Activated naive CD4-positive, alpha-beta T cell treated with anti-CD3 and anti-CD28 coated beads, Interleukin-2, amount 50 U/mL, for 16 hours (primary cell): ENCODE data around the gene MAD1L1.
"Not testable (repeated sequence)": the region's sequence is repeated elsewhere in the genome, so short reads cannot be mapped to it uniquely, and the experiment has no call there.

ENCODE experiments used
- DNase-seq: peaks from one replicate; pipeline ENCODE4 v3.0.0-alpha.2; 2020

The MAD1L1 gene

DNA sequence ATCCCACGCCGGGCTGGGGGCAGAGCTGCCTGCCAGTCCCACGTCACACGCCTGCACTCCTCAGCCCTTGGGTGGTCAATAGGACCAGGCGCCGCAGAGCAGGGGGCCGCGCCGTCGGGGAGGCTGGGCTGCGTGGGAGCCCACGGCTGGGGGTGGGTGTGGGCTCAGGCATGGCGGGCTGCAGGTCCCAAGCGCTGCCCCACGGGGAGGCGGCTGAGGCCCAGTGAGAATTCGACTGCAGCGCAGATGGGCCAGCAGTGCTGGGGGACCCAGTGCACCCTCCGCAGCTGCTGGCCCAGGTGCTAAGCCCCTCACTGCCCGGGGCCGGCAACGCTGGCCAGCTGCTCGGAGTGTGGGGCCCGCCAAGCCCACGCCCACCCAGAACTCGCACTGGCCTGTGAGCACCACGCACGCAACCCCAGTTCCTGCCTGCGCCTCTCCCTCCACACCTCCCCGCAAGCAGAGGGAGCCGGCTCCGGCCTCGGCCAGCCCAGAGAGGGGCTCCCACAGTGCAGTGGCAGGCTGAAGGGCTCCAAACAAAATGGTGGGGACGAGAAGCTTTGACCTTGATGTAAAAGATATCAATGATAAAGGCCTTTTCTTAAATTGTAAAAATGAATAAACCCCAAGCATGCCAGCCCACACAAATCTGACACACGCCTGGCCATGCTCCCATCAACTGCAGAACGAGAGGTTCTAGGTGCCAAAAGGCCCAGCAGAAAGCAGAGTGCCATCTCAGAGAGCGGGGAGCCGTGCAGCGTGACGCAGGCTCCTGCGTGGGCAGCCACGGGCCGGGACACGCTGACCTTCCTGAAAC lies 255.5 kb downstream of the MAD1L1 start:
- no peak for DNase-seq

DNA sequence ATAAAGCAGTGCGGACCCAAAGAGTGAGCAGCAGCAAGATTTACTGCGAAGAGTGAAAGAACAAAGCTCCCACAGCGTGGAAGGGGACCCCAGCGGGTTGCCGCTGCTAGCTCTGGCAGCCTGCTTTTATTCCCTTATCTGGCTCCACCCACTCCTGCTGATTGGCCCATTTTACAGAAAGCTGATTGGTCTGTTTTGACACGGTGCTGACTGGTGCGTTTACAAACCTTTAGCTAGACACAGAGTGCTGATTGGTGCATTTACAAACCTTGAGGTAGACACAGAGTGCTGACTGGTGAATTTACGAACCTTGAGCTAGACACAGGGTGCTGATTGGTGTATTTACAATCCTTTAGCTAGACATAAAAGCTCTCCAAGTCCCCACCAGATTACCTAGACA lies 256.2 kb downstream of the MAD1L1 start:
- DNase-seq, result not testable (repeated sequence)

DNA sequence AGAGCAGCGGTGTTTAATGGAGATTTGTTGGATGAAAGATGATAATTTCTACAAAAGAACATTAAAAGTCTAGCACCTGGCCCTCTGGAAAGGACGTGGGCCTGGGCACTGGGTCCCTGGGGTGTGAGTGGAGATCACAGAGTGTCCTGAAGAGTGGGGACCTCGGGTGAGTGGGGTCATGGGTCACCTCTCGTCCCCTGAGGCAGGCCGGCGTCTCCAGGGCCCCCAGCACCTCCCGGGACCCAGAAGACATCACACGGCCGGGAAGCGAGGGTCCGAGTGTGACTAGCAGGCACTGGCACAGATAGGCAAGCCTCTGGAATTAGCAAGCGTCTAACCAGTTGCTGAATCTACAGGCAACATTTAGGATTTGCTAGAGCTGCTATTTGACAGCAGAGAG lies 257.2 kb downstream of the MAD1L1 start:
- DNase-seq, result no peak

DNA sequence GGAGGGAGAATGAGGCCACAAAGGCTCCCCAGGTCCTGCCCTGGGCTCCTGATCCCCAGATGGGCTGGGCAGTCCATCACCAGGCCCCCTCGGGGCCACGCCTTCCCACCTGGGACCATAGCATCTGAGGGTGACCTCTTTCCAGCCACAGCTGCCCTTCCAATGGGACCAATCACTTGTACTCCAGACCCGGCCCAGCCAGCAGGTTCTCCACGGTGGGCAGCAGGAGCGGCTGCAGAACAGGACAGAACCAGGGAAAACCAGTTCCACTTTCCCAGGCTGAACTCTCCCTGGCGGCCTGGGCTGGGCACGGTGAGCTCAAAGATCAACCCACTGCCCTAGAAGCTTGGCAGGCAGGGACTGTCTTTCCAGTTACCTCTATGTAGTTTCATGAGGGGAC lies 257.6 kb downstream of the MAD1L1 start:
- DNase-seq, result no peak

DNA sequence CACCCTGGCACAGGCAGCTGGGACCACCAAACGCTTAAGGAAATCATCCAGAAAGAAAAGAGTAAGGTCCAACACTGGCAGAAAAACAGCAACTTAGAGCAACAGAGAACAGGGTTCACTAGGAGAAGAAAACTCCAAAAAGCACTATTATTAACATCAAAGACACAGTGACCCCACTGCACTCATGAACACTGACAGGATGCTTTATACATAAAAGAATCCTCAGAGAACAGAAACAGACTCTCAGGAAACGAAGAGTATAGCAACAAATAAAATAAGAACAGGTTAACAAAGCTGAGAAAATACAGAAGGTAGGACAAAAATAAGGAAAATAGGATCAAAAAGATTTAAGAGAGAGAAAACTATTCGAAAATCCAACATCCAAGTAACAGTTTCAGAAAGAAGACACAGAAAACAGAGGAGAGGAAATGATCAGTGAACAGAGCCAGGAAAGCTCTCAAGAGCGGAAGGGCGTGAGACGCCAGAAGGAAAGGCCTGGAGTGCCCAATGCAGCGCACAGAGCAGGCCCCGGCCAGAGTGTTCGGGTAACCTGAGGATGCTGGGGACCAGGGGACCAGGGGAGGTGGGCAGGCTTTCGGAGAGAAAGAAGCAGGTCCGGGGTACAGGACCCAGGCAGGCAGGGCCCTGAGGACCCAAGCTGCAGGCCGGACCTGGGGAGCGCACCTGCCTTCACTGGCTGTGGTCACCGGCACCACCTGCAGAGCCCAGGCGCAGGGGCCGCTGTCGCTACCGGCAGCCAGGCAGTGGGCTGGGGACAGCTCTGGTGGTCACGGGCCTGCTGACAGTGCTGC lies 258.2 kb downstream of the MAD1L1 start:
- no peak for DNase-seq

DNA sequence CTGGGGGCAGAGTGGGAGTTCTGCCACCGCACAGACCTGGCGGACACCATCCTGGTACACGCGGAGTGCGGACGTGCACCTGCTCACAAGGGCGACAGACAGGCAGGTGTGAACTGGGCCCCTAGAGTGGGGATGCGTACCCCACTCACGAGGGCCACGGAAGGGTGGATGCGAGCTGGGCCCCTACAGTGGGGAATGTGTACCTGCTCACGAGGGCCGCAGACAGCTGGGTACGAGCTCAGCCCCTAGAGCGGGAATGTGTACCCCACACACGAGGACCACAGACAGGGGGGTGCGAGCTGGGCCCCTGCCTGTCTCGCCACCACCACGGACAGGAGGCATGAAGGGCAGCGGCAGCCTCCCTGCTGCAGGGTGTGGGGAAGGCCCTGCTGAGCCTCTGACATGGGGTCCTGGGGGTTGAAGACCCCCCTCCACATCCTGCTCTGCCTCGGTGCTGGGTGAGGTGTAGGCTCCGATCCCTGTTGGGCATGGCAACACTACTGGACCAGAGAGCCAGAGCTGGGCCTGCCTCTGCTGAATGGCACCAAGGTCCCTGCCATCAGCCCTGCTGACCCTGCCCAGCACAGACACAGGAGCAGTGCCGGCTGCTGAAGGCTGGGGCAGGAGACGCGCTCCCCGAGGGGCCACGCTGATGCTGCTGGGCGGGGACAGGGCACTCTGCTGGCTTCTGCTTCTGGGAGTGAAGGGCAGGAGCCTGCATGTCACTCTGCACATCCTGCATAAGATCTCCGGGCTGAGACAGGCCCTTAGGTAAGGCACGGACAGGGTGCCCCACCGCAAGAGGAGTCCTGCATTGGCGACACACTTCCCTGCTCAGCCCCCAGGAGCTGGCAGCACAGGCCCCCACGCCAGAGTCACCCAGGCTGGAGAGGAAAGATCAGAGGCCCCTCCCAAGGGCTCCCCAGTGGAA lies 259.2 kb downstream of the MAD1L1 start:
- DNase-seq, result no peak

DNA sequence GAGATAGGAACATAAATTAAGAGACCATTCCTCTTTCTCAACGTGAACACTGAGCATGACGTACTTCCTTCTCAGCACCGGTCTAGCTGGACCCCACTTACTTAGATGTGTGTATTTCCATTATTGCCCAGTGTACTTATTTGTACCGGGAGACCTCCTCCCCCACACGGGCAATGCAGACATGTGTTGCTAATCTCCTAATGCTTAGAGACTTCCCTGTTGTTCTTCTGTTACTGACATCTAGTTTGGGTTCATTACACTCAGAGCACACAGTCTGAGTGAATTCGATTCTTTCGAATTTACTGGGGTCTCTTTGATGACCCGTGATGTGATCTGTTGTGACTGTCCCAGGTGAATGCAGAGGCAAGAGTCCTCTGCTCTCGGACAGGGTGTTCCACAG lies 260.0 kb downstream of the MAD1L1 start:
- DNase-seq, result no peak

DNA sequence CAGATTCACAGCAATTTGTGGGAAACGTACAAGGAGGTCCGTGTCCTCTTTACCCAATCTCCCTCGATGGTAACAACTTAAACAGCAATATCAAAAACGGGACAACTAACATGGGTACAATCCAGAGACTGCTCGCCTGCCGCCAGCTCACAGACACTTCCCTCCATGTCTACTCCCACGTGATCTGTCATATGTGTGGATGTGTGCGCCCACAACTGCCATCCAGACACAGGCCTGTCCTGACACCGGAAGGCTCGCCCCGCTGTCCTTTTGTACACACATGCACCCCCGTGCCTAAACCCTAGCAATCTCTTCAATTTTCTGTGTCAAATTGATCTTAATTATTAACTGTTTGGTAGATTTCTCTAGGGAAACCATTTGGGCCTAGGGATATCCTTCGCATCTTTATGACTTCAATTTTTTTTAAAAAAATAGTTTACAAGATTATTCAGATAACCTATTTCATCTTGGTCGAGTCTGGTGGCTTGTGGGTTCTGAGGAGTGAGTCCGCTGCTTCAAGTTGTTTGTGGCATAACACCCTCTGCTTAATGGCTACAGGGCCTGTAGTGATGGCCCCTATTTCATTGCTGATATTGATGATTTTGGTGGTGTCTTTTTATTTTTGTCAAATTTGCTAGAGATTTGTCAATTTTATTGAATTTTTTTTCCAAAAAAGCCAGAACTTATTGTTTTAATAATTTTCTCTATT lies 260.6 kb downstream of the MAD1L1 start:
- no peak for DNase-seq

DNA sequence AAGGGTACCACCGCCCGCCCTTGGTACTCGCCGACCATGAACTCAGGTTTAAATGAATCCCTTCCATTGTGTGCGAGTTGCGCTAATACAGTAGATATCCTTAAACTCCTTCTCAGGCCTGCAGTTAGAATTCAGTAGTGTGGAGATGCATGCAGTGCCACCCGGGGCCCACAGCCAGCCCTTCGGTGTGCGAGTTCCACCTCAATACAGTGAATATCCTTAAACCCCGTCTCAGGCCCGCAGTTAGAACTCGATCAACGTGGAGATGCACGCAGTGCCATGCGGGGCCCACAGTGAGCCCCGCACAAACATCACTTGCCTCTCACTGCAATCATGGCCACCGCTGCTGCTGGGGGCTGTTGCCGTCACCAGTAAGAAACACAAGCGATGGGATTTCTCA lies 261.9 kb downstream of the MAD1L1 start:
- DNase-seq, result no peak

DNA sequence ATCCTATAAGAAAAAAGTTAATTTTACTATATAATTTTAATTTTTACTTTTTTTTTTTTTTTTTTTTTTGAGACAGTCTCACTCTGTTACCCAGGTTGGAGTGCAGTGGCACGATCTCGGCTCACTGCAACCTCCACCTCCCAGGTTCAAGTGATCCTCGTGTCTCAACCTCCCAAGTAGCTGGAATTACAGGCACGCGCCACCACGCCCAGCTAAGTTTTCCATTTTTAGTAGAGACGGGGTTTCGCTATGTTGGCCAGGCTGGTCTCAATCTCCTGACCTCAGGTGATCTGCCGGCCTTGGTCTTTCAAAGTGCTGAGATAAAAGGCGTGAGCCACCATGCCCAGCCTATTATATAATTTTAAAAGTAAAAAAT lies 262.5 kb downstream of the MAD1L1 start:
- DNase-seq, result not testable (repeated sequence)

DNA sequence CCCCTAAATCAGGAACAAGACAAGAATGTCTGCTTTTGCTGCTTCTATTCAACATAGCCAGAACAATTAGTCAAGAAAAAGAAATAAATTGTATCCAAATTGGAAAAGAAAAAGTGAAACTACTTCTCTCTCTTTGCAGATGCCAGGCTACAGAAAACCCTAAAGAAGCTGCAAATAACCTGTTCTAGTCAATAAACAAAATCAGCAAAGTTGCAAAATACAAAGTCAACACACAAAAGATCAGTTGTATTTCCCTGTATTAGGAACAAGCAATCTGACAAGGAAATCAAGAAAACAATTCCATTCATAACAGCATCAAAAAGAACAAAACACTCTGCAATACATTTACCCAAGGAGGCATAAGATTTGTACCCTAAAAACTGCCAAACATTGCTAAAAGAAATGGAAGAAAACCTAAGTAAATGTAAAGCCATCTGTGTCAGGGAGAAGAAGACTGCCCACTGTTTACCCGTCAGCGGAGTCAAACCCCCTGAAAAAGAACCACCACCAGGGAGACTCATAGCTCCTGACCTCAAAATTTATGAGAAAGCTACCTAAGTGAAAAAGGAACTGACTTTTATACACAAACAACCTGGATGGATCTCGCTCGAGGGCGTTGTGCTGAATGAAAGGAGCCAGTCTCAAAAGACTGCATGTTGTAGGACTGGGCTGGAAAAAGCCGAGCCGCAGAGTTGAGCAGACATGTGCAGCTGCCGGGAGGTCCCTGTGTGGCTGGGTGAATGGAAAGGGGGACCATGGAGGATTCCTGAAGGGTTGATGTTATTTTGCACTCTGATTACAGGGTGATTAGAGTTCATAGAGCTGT lies 263.1 kb downstream of the MAD1L1 start:
- no peak for DNase-seq

DNA sequence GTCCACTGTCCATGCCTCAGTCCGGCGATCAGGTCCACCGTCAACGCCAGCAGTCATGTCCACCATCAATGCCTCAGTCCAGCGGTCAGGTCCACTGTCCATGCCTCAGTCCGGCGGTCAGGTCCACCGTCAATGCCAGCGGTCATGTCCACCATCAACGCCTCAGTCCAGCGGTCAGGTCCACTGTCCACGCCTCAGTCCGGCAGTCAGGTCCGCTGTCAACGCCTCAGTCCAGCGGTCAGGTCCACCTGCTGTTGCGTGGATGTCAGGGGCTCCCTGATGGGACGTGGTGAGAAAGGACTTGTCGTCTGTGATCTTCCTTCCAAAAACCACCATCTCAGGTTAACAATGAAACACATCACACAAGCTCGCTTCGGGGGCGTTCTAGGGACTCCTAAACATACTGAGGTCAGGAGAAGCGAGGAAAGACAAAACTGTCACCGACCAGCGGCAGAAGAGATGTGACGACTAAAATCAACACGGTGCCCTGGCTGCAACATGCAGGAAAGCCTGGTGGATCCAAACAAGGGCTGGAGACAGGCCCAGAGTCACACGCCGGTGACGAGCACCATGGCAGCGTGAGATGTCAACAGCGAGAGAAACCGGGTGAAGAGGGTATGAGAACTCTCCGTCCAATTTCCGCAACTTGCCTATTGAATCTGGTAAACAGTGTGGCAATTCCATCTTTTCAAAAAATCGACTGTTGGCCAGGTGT lies 264.2 kb downstream of the MAD1L1 start:
- DNase-seq, result no peak

DNA sequence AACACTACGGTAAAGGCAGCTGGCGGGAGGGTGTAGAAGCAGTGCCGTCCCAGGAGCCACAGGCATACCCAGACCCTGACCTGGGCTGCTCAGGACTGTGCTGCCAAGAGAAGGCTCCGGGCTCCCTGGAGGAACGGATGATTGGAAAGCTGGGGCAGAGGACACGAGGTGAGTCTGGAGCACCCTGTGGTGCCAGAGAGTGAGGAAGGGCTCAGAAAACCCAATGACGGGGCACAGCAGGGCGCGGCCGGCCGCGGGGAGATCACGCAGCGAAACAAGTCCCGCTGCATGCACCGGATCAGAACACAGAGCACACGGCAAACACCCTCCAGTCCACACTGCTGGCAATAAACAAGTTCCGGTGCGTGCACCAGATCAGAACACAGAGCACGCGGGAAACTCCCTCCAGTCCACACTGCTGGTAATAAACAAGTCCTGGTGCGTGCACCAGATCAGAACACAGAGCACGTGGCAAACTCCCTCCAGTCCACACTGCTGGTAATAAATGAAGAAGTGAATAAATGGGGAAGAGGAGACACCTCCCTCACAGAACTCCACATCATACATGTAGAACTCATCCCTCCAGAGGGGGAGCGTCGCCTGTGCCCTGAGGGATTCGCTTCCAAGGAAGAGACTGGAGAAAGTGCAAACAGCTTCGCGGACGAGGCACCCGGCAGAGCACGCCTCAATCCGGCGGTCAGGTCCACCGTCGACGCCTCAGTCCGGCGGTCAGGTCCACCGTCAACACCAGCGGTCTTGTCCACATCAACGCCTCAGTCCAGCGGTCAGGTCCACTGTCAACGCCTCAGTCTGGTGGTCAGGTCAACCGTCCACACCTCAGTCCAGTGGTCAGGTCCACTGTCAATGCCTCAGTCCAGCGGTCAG lies 265.0 kb downstream of the MAD1L1 start:
- DNase-seq, result no peak

DNA sequence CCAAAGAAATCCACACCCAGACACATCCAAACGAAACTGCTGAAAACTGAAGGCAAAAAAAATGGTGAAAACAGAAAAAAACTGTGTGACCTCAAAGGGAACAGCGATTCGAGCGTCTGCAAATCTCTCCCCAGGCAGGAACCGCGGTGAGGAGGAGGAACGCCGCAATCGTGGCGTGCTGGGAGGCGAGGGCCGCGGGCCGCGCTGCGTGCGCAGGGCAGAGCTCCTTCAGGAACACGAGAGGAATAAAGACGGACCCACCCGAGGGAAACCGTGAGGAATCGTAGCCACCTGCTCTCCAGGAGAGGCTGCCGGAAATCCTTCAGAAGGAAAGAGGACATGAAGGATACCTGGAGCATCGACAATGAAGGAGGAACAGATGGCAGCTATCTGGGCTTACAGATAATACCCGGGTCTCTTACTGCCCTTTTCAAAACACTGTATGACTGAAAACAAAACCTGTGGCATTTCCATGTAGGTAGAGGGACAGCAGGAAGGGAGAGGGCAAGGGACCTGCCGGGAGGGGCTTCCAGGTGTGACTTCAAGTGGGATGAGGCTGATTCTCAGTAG lies 266.0 kb downstream of the MAD1L1 start:
- no peak for DNase-seq

DNA sequence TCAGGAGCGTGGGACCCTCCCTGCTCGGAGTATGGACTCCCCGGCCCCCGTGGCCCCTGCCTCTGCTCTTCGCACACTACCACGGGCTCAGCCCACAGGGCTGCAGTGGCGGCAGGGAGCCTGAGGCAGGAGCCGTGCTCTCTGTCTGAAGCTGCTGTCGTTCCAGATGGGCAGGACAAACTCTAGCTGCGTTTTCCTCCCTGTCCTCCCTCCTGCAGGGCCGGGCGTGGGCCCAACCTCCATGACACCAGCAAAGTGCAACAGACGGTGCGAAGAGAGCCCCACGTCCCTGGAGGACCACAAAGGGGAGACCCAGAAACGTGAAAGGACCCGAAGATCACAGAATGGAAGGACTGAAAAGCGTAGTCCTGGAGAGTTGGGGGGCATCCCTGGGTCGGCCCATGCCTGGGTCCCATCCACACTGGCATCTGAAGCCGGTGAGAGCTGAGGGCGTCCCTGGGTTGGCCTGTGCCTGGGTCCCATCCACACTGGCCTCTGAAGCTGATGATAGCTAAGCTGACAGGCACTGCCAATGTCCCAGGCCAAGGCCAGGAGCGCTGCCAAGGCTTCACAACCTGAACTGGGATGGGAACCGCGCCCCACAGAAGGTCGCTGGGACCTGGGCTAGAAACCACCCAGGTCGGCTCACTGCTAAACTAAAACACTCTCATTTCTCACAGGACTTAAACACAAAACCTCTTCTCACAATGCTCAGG lies 267.0 kb downstream of the MAD1L1 start:
- DNase-seq, result no peak

DNA sequence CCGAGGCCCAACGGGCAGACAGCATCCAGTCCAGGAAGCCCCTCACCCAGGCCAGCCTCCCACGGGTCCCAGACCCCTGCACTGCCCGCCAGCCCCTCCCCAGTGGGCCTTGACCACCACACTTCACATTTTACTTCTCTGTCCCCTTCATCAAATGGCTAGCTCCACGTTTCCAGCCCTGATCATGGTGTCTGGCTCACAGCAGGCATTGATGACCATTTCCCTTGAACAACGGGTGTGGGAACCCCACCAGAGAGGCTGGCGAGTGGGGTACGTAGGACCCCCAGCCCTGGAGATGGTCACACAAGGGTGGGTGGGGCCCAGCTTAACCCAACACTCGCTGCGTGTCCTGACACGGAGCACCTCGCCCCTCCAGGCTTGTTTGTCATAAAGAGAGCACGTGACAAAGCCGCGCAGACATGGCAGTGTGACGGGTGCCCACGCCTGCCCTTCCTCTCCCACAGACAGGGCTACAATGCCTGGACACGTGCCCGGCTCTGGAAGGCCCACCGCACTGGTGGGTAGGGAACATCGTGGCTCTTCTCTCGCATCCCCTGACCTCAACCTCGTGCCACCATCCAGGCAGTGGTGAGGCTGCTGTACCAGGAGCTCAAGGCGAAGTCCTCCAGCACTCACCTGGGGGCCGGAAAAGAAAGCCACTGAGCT lies 267.7 kb downstream of the MAD1L1 start:
- DNase-seq, result no peak

DNA sequence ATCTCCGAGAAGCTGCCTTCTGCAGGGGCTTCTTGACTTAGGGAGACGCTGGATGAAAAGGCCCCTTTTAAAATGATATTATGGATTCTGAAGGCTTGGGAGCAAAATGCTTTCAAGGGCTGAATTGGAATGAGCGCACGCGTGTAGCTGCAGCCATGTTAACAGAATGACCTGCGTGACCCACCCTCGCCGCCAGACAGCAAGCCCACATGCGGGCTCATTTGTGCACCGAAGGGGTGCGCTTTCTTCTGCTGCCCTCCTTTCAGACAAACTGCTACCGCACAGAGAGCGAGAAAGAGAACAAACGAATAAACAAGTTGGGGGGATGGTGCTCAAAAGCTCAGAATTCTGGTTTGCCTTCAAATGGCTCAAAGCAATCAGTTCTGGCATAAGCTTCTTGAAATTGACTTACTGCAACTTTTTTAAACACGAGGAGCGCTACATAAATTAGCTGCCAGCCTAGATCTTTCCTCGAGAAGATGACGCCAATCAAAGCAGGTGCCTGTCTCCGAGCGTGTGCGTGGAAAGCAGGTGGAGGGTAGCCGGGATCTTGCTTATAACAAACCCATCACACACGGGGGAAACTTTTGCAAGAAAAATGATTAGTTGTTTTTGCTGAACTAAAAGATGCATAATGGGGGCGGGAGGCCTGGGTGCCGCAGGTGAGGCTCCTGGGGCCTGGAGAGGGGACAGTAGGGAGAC lies 268.4 kb downstream of the MAD1L1 start:
- no peak for DNase-seq

DNA sequence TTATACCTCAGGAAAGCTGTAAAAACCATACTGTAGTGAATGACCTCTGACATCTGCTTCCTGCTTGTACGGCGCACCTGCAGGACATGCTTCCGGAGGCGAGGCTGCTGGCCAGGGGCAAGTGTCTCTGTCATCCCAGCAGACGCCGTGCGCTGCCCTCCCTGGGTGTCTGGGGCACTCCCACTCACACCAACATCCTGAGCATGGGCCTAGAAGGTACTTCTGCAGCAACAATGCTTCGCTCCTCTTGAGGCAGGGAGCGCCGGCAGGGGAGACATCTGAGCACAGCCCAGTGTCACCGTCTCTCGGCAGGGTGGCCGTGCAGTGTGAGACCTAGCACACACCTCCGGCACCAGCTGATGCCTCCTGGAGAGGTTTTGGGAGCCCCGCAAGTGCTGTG lies 269.2 kb downstream of the MAD1L1 start:
- no peak for DNase-seq
